Right atrium auricular region (tissue), 2 donors: ENCODE data around the gene DYNC1H1. TPM values are rescaled to one million over a fixed set of nuclear protein-coding genes. Genes with fewer than 3 reads are reported as not detected.

Source experiments
- DNase-seq: peaks from one replicate; pipeline ENCODE4 v3.0.0-alpha.2; 2019; ENCODE audit warnings: low spot score
- H3K27ac ChIP-seq, 2 donors: fragments of 200-600 bp; sonication (generic); 1 replicate in 1 of 2; 2 replicates in 1 of 2; pipeline ENCODE4 v1.5.1; 2016 to 2019
- H3K27me3 ChIP-seq, 2 donors: fragments of 200-600 bp; sonication (generic); one replicate each; pipeline versions ENCODE4 v1.5.1 to v1.6.0; 2017 to 2019
- H3K36me3 ChIP-seq: fragments of 200-600 bp; sonication (generic); one replicate; pipeline ENCODE4 v1.5.1; 2016
- H3K4me1 ChIP-seq, 2 donors: fragments of 200-600 bp; sonication (generic); one replicate each; pipeline versions ENCODE4 v1.5.1 to v1.6.0; 2017 to 2019
- H3K4me3 ChIP-seq, 2 donors: fragments of 200-600 bp; sonication (generic); 1 replicate in 1 of 2; 2 replicates in 1 of 2; pipeline ENCODE4 v1.5.1; 2017 to 2019; ENCODE audit warnings: mild to moderate bottlenecking in 1 of 2, moderate library complexity in 1 of 2
- H3K9me3 ChIP-seq, 2 donors: fragments of 200-600 bp; sonication (generic); one replicate each; pipeline ENCODE4 v1.5.1; 2019
- CTCF ChIP-seq, 2 donors: fragments of 200-600 bp; sonication (generic); IDR thresholded peaks; one replicate each; pipeline ENCODE4 v1.5.1; 2019; ENCODE audit warnings: antibody characterized with exemption in 2 of 2
- total RNA-seq, 2 donors: library from RNA; depleted of rRNA; stranded (reverse); fragments of >200 nt; gene quantifications; one replicate each; pipeline ENCODE4 v1.1.0, GENCODE V29; 2016

DYNC1H1 gene
- total RNA-seq, 2 donors from 2014 or later: 388 to 445 TPM

GRCh38 chr14:101950516-101951215, 13.7 kb upstream of the DYNC1H1 start:
- Histone ChIP-seq H3K36me3 (no peaks in the 10 kb centered on the region), H3K27me3 (no peaks in the 10 kb centered on the region), H3K9me3 (no peaks in the 10 kb centered on the region), H3K4me3 (no peak overlapping the region), H3K27ac (peak overlapping the region in 1 of 2 donors; percentile 11), H3K4me1 (peaks cover 0 to 22% of the 10 kb centered on the region in 2 donors)
- DNase-seq: no peak
- TF ChIP-seq CTCF (IDR thresholded peaks at IDR 0.05): no peak

GRCh38 chr14:101953151-101953550, 11.2 kb upstream of the DYNC1H1 start:
- Histone ChIP-seq H3K9me3 (no peaks in the 10 kb centered on the region), H3K4me1 (peaks cover 0 to 16% of the 10 kb centered on the region in 2 donors)
- no peak for DNase-seq

GRCh38 chr14:101954501-101954900, 9.9 kb upstream of the DYNC1H1 start:
- Histone ChIP-seq H3K4me3 (no peak overlapping the region), H3K27me3 (no peaks in the 10 kb centered on the region), H3K4me1 (peaks cover 0 to 7% of the 10 kb centered on the region in 2 donors), H3K36me3 (no peaks in the 10 kb centered on the region), H3K27ac (no peak overlapping the region), H3K9me3 (no peaks in the 10 kb centered on the region)
- no peak for DNase-seq
- TF ChIP-seq CTCF (IDR thresholded peaks at IDR 0.05): no peak

More at GRCh38 chr14:101953151-101953550, 11.2 kb upstream of the DYNC1H1 start:
- H3K4me3 ChIP-seq: no peak overlapping the region
- no peaks in the 10 kb centered on the region for H3K27me3 ChIP-seq
- no peak for TF ChIP-seq CTCF (IDR thresholded peaks at IDR 0.05)
- H3K27ac ChIP-seq: no peak overlapping the region
- no peaks in the 10 kb centered on the region for H3K36me3 ChIP-seq

GRCh38 chr14:101955695-101956161, 8.6 kb upstream of the DYNC1H1 start:
- Histone ChIP-seq H3K9me3 (no peaks in the 10 kb centered on the region), H3K27ac (no peak overlapping the region), H3K4me1 (no peaks in the 10 kb centered on the region), H3K27me3 (no peaks in the 10 kb centered on the region), H3K36me3 (no peaks in the 10 kb centered on the region), H3K4me3 (no peak overlapping the region)
- TF ChIP-seq CTCF (IDR thresholded peaks at IDR 0.05): no peak
- DNase-seq: no peak

GRCh38 chr14:101956179-101956885, 8.0 kb upstream of the DYNC1H1 start:
- Histone ChIP-seq H3K36me3 (no peaks in the 10 kb centered on the region), H3K27ac (no peak overlapping the region), H3K9me3 (no peaks in the 10 kb centered on the region), H3K4me1 (no peaks in the 10 kb centered on the region), H3K4me3 (no peak overlapping the region), H3K27me3 (no peaks in the 10 kb centered on the region)
- no peak for TF ChIP-seq CTCF (IDR thresholded peaks at IDR 0.05)
- DNase-seq: no peak
